ENCODE results near the gene SWAP70.

The SWAP70 gene

GRCh38 chr11:9624448-9624847, 39.4 kb upstream of the SWAP70 start:
- no peak for DNase-seq (ENCODE audit: extremely low read depth, low read depth)
- no peak for TF ChIP-seq CTCF (IDR thresholded peaks at IDR 0.05; ENCODE audit: low read depth, low read length)

GRCh38 chr11:9625162-9625561, 38.7 kb upstream of the SWAP70 start:
- DNase-seq (ENCODE audit: extremely low read depth, low read depth), result no peak
- TF ChIP-seq CTCF (IDR thresholded peaks at IDR 0.05; ENCODE audit: low read depth, low read length), result no peak

GRCh38 chr11:9625728-9626127, 38.1 kb upstream of the SWAP70 start:
- TF ChIP-seq CTCF (IDR thresholded peaks at IDR 0.05; ENCODE audit: low read depth, low read length), result no peak
- no peak for DNase-seq (ENCODE audit: extremely low read depth, low read depth)

- no peak for TF ChIP-seq CTCF (IDR thresholded peaks at IDR 0.05; ENCODE audit: low read depth, low read length)
- DNase-seq (ENCODE audit: extremely low read depth, low read depth), result no peak
Measured at GRCh38 chr11:9626496-9627394, 37.1 kb upstream of the SWAP70 start.

GRCh38 chr11:9629064-9629463, 34.8 kb upstream of the SWAP70 start:
- TF ChIP-seq CTCF (IDR thresholded peaks at IDR 0.05; ENCODE audit: low read depth, low read length), result no peak
- no peak for DNase-seq (ENCODE audit: extremely low read depth, low read depth)

- DNase-seq (ENCODE audit: extremely low read depth, low read depth), result no peak
- TF ChIP-seq CTCF (IDR thresholded peaks at IDR 0.05; ENCODE audit: low read depth, low read length), result no peak
Measured at GRCh38 chr11:9633679-9634078, 30.2 kb upstream of the SWAP70 start.

- TF ChIP-seq CTCF (IDR thresholded peaks at IDR 0.05; ENCODE audit: low read depth, low read length), result no peak
- no peak for DNase-seq (ENCODE audit: extremely low read depth, low read depth)
Measured at GRCh38 chr11:9636691-9637090, 27.2 kb upstream of the SWAP70 start.

Measured in AG09319 (cell line).